Measurements from ENCODE around the gene TDRD3. TPM values are rescaled to one million over a fixed set of nuclear protein-coding genes. Genes with fewer than 3 reads are reported as not detected.

The TDRD3 gene
- total and polyA plus RNA-seq, 4 donors, result 3.6 to 15.8 (median 6.2) TPM

- H3K4me1 ChIP-seq (ENCODE audit: control insufficient read depth in 4 of 4, insufficient read depth in 4 of 4, low read length in 3 of 4), result no peaks in the 10 kb centered on the region
- no peak overlapping the region for H3K9ac ChIP-seq (ENCODE audit: low read depth in 1 of 2, low read length in 2 of 2)
- TF ChIP-seq FOXA2 (IDR thresholded peaks at IDR 0.05) (no peak), HNF4A (conservative IDR thresholded peaks at IDR 0.05) (no peak), NR2F2 (IDR thresholded peaks at IDR 0.05) (no peak), ATF3 (IDR thresholded peaks at IDR 0.05) (no peak), RXRA (IDR thresholded peaks at IDR 0.05) (no peak), SP1 (IDR thresholded peaks at IDR 0.05) (no peak), HNF4G (IDR thresholded peaks at IDR 0.05) (no peak), MAX (IDR thresholded peaks at IDR 0.05) (no peak), REST (IDR thresholded peaks at IDR 0.05) (no peak), RAD21 (IDR thresholded peaks at IDR 0.05) (no peak), FOXA1 (IDR thresholded peaks at IDR 0.05) (no peak), TAF1 (conservative IDR thresholded peaks at IDR 0.05) (no peak)
- H3K9me3 ChIP-seq (ENCODE audit: control insufficient read depth in 4 of 4, low read length in 3 of 4), result no peaks in the 10 kb centered on the region
- H3K4me3 ChIP-seq (ENCODE audit: low read depth in 1 of 3, low read length in 3 of 3), result no peak overlapping the region
- no peaks in the 10 kb centered on the region for H3K36me3 ChIP-seq (ENCODE audit: control insufficient read depth in 4 of 4, insufficient read depth in 3 of 4, low read depth in 1 of 4, low read length in 3 of 4)
- 84% methylated on average over 2 of the region's 2 CpGs for WGBS
- no peak overlapping the region for H3K27ac ChIP-seq (ENCODE audit: low read depth in 1 of 2, low read length in 2 of 2)
- no peak for DNase-seq (ENCODE audit: low spot score)
- no peaks in the 10 kb centered on the region for H3K27me3 ChIP-seq (ENCODE audit: control insufficient read depth in 4 of 4, insufficient read depth in 4 of 4, low read length in 3 of 4)
Measured at GRCh38 chr13:60603049-60603448, 206.0 kb downstream of the TDRD3 start.

GRCh38 chr13:60604058-60604457, 207.0 kb downstream of the TDRD3 start:
- 83% methylated on average over 6 of the region's 6 CpGs for WGBS
- no peaks in the 10 kb centered on the region for H3K4me1 ChIP-seq (ENCODE audit: control insufficient read depth in 4 of 4, insufficient read depth in 4 of 4, low read length in 3 of 4)
- no peaks in the 10 kb centered on the region for H3K9me3 ChIP-seq (ENCODE audit: control insufficient read depth in 4 of 4, low read length in 3 of 4)
- no peak overlapping the region for H3K9ac ChIP-seq (ENCODE audit: low read depth in 1 of 2, low read length in 2 of 2)
- no peaks in the 10 kb centered on the region for H3K27me3 ChIP-seq (ENCODE audit: control insufficient read depth in 4 of 4, insufficient read depth in 4 of 4, low read length in 3 of 4)
- DNase-seq (ENCODE audit: low spot score), result no peak
- H3K36me3 ChIP-seq (ENCODE audit: control insufficient read depth in 4 of 4, insufficient read depth in 3 of 4, low read depth in 1 of 4, low read length in 3 of 4), result no peaks in the 10 kb centered on the region
- H3K27ac ChIP-seq (ENCODE audit: low read depth in 1 of 2, low read length in 2 of 2), result no peak overlapping the region
- no peak overlapping the region for H3K4me3 ChIP-seq (ENCODE audit: low read depth in 1 of 3, low read length in 3 of 3)
- TF ChIP-seq FOXA1 (IDR thresholded peaks at IDR 0.05) (no peak), TAF1 (conservative IDR thresholded peaks at IDR 0.05) (no peak), HNF4G (IDR thresholded peaks at IDR 0.05) (no peak), ZBTB33 (IDR thresholded peaks at IDR 0.05) (no peak), CTCF (IDR thresholded peaks at IDR 0.05; ENCODE audit: low read depth, low read length, missing input control) (no peak), RAD21 (IDR thresholded peaks at IDR 0.05) (no peak), YY1 (IDR thresholded peaks at IDR 0.05) (no peak), EGR1 (IDR thresholded peaks at IDR 0.05; ENCODE audit: low read depth in 2 of 2) (no peak), ATF3 (IDR thresholded peaks at IDR 0.05) (no peak), JUND (IDR thresholded peaks at IDR 0.05) (no peak), SP1 (IDR thresholded peaks at IDR 0.05) (no peak), RXRA (IDR thresholded peaks at IDR 0.05) (no peak), FOXA2 (IDR thresholded peaks at IDR 0.05) (no peak), NR2F2 (IDR thresholded peaks at IDR 0.05) (no peak), MAX (IDR thresholded peaks at IDR 0.05) (no peak), GABPA (IDR thresholded peaks at IDR 0.05 in 1 of 2, conservative IDR thresholded peaks at IDR 0.05 in 1 of 2) (no peak)

Measured in liver (tissue), 9 donors.